ENCODE measurements around the gene DNM3. TPM values are rescaled to one million over a fixed set of nuclear protein-coding genes. Genes with fewer than 3 reads are reported as not detected.

The DNM3 gene
- total RNA-seq, 4 donors from 2014 or later, result 2.7 to 3.3 TPM; not detected in 2

- no peak overlapping the region for H3K4me3 ChIP-seq
- no peak for DNase-seq
- no peaks in the 10 kb centered on the region for H3K27me3 ChIP-seq
- H3K9me3 ChIP-seq, result no peaks in the 10 kb centered on the region
- no peak overlapping the region for H3K27ac ChIP-seq
- no peaks in the 10 kb centered on the region for H3K4me1 ChIP-seq
- TF ChIP-seq CTCF (IDR thresholded peaks at IDR 0.05) (no peak), POLR2A (IDR thresholded peaks at IDR 0.05) (no peak), POLR2AphosphoS5 (IDR thresholded peaks at IDR 0.05) (no peak), EP300 (IDR thresholded peaks at IDR 0.05; ENCODE audit: low read depth) (no peak)
- in situ Hi-C loops (cut with MboI; ENCODE audit: low pct_ligation_motif_present in 1 of 4, low pct_unique_long_range_greater_than_20kb in 1 of 4, low sequenced_read_pairs in 3 of 4) (loop anchor here (10.0 to 25.0 kb wide), 2 partner anchors 184 to 612 kb away; partner anchors contain the start of gene C1orf105 (in 2 of the 4)), intact Hi-C loops (cut with DNase I; ENCODE audit: low total_unique reads) (loop anchor here (5.0 kb wide), 1 partner anchor 182 kb away; no protein-coding TSS in a partner anchor)
- WGBS, 2 donors (ENCODE audit: low coverage in 1 of 2), result 88 to 90% methylated on average over 2 to 3 of the region's 3 CpGs
- peaks cover 0 to 16% (median 5%) of the 10 kb centered on the region in 4 donors for H3K36me3 ChIP-seq
Observed at GRCh38 chr1:171800342-171800741, 41.0 kb upstream of the DNM3 start.

- Histone ChIP-seq H3K9me3 (no peaks in the 10 kb centered on the region), H3K27ac (no peak overlapping the region), H3K4me1 (no peaks in the 10 kb centered on the region), H3K27me3 (no peaks in the 10 kb centered on the region), H3K4me3 (no peak overlapping the region), H3K36me3 (peaks cover 0 to 12% (median 5%) of the 10 kb centered on the region in 4 donors)
- 67 to 78% methylated on average over 1 to 3 of the region's 3 CpGs for WGBS, 2 donors (ENCODE audit: low coverage in 1 of 2)
- DNase-seq, result no peak
- TF ChIP-seq POLR2A (IDR thresholded peaks at IDR 0.05) (no peak), POLR2AphosphoS5 (IDR thresholded peaks at IDR 0.05) (no peak), CTCF (IDR thresholded peaks at IDR 0.05) (no peak), EP300 (IDR thresholded peaks at IDR 0.05; ENCODE audit: low read depth) (no peak)
- intact Hi-C loops (cut with DNase I; ENCODE audit: low total_unique reads), result loop anchor here (5.0 kb wide), 1 partner anchor 181 kb away; no protein-coding TSS in a partner anchor
- in situ Hi-C loops (cut with MboI; ENCODE audit: low pct_ligation_motif_present in 1 of 4, low pct_unique_long_range_greater_than_20kb in 1 of 4, low sequenced_read_pairs in 3 of 4), result loop anchor here (10.0 to 25.0 kb wide), 2 partner anchors 184 to 611 kb away; partner anchors contain the start of gene C1orf105 (in 2 of the 4)
Observed at GRCh38 chr1:171800851-171801250, 40.4 kb upstream of the DNM3 start.

- H3K27ac ChIP-seq, result no peak overlapping the region
- no peaks in the 10 kb centered on the region for H3K9me3 ChIP-seq
- TF ChIP-seq EP300 (IDR thresholded peaks at IDR 0.05; ENCODE audit: low read depth) (no peak), CTCF (IDR thresholded peaks at IDR 0.05) (peak; percentile 66 to 75 (median 70)), POLR2A (IDR thresholded peaks at IDR 0.05) (no peak), POLR2AphosphoS5 (IDR thresholded peaks at IDR 0.05) (no peak)
- no peak overlapping the region for H3K4me3 ChIP-seq
- H3K4me1 ChIP-seq, result no peaks in the 10 kb centered on the region
- no peaks in the 10 kb centered on the region for H3K27me3 ChIP-seq
- peaks cover 0 to 10% (median 4%) of the 10 kb centered on the region in 4 donors for H3K36me3 ChIP-seq
- intact Hi-C loops (cut with DNase I; ENCODE audit: low total_unique reads), result loop anchor here (5.0 kb wide), 1 partner anchor 181 kb away; no protein-coding TSS in a partner anchor
- in situ Hi-C loops (cut with MboI; ENCODE audit: low pct_ligation_motif_present in 1 of 4, low pct_unique_long_range_greater_than_20kb in 1 of 4, low sequenced_read_pairs in 3 of 4), result loop anchor here (10.0 to 25.0 kb wide), 2 partner anchors 183 to 611 kb away; partner anchors contain the start of gene C1orf105 (in 2 of the 4)
- no peak for DNase-seq
- 0% methylated on average over 1 to 2 of the region's 2 CpGs for WGBS, 2 donors (ENCODE audit: low coverage in 1 of 2)
Observed at GRCh38 chr1:171801487-171801891, 39.8 kb upstream of the DNM3 start.

- Histone ChIP-seq H3K27me3 (no peaks in the 10 kb centered on the region), H3K4me1 (no peaks in the 10 kb centered on the region), H3K36me3 (peaks cover 0 to 5% (median under 1%) of the 10 kb centered on the region in 4 donors), H3K9me3 (no peaks in the 10 kb centered on the region), H3K27ac (no peak overlapping the region), H3K4me3 (no peak overlapping the region)
- in situ Hi-C loops (cut with MboI; ENCODE audit: low pct_ligation_motif_present in 1 of 4, low pct_unique_long_range_greater_than_20kb in 1 of 4, low sequenced_read_pairs in 3 of 4) (loop anchor here (10.0 to 25.0 kb wide), 2 partner anchors 183 to 610 kb away; partner anchors contain the start of gene C1orf105 (in 2 of the 4)), intact Hi-C loops (cut with DNase I; ENCODE audit: low total_unique reads) (loop anchor here (5.0 kb wide), 1 partner anchor 180 kb away; no protein-coding TSS in a partner anchor)
- TF ChIP-seq POLR2AphosphoS5 (IDR thresholded peaks at IDR 0.05), result no peak
- TF ChIP-seq CTCF (IDR thresholded peaks at IDR 0.05), result no peak
- no peak for TF ChIP-seq EP300 (IDR thresholded peaks at IDR 0.05; ENCODE audit: low read depth)
- TF ChIP-seq POLR2A (IDR thresholded peaks at IDR 0.05), result no peak
- 89 to 100% methylated on average over 2 to 3 of the region's 3 CpGs for WGBS, 2 donors (ENCODE audit: low coverage in 1 of 2)
- DNase-seq, result no peak
Observed at GRCh38 chr1:171802207-171802606, 39.1 kb upstream of the DNM3 start.
